HG03025 (cell line): ENCODE results near the gene REM2.
"Not testable (repeated sequence)": the region's sequence is repeated elsewhere in the genome, so short reads cannot be mapped to it uniquely, and the experiment has no call there.

Experiments used
- ATAC-seq: cut with Tn5 transposase; IDR thresholded peaks from one replicate; pipeline ENCODE4 v1.9.1; 2021; ENCODE audit warnings: mild to moderate bottlenecking, moderate library complexity; ENCODE audit not compliant: unreplicated experiment, low FRiP score

REM2 gene

DNA sequence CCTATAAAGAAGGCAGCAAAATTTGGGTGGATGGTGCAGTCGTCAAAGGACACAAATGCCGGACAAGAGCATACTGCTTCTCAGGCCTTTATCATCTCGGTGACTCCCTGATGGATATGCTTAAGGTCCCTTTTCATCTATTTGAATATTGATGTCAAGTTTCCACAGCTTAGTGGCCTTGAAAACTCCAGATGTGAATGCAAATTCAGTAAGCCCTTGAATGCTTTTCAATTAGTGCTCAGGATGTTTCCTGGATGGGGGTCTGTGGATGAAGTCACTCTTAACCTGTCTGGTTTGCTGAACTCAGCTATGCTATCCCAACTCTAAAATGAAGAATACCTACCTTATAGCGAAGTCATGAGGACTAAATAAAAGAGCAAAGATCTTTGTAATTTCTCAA, 10.7 kb downstream of the REM2 start:
- no peak for ATAC-seq

- ATAC-seq, result no peak
Measured at GRCh38 chr14:22895402-22895801, 12.4 kb downstream of the REM2 start.

DNA sequence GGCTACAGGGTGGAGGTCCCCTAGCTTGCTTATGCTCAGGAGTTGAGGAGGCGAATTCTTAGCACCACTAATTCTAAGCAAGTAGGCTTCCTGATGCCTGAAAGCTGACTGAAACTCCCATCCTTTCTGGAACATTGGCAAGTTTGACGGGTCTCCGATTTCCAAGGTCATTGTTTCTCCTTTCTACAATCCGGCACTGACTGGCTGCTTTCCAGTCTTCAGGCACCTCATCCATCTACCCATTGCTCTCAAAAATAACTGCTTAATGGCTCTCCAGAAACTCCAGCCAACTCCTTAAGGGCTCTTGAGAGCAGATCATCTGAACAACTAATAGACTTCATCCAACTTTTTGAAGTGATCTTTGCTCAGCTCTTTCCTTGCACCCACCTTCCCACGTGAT, 13.3 kb downstream of the REM2 start:
- ATAC-seq, result no peak

DNA sequence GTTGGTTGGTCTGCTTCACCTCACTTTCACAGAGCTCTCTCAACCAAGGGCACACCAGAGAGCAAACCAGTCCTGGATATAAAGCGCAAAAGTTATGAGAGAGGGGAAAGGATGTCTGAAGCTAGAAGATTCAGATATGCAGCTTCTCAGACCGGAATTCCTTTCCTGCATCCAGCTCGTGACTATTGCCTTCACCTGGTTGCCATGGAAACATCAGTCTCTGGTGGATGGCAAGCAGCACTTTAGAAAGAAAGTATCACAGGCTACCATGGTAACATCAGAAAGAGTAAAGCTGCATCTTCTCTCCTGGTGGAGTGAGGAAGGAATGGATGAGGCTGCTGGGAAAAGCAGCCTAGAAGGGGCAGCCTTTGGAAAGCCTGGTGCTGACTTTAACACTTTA, 13.7 kb downstream of the REM2 start:
- ATAC-seq, result no peak

DNA sequence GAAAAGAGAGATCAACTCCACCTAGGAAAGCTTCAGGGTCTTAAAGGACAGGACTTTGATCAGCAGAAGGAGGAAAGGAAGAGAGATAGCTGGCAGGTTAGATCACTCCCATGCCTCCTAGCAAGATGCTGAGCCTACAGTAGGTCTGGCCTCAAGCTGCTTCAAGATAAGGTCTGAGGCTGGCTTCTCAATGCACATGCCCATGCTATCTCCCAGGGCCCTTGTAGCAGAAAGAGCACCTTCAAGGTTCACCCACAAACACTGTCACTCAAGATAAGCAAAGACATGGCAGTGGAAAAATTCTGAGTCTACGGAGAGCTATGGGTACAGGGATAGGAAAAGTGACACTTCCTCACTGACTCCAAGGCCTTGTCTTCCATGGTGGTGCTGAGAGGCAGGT, 14.3 kb downstream of the REM2 start:
- no peak for ATAC-seq

DNA sequence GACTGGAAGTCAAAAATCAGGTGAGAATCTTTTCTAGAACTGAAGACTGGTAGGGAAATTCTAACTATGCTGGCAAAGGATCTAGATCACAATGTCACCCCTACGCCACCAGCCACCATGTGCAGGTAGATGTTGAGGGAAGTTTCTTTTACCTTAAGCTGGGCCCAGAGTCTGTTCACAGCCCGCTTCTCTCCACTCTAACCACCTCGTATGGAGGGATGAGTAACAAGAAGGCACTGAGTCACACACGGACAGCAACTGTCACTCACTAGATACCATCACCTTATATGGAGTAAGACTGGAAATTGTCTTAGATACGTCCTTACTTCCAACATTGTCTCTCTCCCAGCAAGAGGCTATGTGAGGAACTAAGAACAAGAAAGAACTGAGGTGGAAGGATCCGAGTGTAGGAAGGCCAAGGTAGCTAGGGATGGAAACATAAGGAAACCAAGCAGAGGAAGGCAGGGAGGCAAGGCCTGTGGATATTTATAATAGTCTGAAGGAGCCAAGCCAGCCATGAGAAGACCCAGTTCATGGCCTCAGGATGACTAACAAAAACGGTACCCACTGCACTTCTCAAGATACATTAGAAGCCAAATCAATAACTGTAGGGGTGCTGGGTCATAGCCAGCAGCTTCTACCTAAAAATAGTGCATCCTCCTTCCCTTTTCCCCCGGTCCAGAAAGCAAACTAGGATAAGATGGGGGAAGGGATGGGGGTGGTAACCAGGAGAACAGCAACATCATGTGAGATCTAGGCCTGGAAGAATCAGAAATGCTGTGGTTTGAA, 15.5 kb downstream of the REM2 start:
- ATAC-seq, result no peak

DNA sequence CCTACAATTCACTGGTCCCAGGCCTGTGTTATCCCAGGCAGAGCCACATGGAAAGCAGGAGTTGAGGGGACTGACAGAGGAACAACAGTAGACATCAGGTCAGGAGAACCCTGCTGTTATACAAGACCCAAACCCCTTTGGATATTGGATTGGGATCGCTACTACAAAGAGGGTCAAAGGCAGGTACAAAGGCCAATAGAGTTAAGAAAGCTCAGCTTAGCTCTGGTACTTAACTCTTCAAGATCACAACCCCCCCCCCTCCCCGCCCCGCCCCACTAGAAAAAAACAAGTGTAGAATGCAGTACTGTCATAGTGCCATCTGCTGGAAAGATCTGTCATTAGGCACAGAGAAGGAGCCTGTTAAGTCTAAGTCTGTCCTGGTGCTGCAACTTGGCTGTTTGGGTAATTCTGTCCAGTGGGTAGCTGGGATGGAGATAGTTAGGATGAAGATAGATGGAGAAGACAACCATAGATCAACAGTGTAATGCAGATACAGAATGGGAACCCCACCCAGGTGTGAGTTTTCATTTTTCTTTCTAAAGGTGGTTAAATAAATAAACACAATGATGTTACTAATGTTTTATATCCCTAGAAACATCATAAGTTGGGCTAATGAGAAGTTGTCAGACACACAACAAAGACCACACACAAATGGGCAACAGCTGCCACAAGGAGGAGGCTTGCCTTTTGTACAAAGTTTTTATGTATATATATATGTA, 17.2 kb downstream of the REM2 start:
- no peak for ATAC-seq

- no peak for ATAC-seq
Measured at GRCh38 chr14:22901799-22902198, 18.8 kb downstream of the REM2 start.

DNA sequence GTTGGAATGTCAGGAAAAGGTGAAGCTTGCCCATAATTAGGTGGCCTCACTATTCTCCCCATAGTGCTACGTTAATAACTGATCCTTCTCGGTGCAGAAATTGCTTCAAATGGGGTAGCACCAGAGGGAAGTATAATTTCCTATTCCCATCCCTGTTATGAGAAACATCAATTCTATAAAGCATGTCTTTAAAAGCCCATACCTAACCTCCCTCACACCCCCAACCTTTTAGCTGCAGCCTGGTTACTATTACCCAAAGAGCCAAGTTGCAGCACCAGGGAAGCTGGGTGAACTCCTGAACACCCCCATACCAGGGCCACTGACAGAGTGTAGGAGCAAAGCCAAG, 20.7 kb downstream of the REM2 start:
- ATAC-seq, result no peak

DNA sequence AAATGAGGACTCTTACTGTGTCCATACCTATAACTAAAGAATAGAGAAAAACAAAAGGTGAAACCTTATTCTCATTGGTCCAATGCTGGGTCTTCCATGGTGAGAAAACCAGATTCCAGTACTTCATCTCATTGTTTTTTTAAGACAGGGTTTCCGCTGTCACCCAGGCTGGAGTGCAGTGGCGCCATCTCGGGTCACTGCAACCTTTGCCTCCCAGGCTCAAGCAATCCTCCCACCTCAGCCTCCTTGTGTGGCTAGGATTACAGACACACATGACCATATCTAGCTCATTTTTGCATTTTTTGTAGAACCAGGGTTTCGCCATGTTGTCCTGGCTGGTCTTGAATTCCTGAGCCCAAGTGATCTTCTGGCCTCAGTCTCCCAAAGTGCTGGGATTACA, 22.6 kb downstream of the REM2 start:
- no peak for ATAC-seq

GRCh38 chr14:22906073-22906472, 23.1 kb downstream of the REM2 start:
- no peak for ATAC-seq

- no peak for ATAC-seq
Measured at GRCh38 chr14:22907429-22907828, 24.4 kb downstream of the REM2 start.

- no peak for ATAC-seq
Measured at GRCh38 chr14:22908601-22909000, 25.6 kb downstream of the REM2 start.

- no peak for ATAC-seq
Measured at GRCh38 chr14:22910916-22911315, 27.9 kb downstream of the REM2 start.

DNA sequence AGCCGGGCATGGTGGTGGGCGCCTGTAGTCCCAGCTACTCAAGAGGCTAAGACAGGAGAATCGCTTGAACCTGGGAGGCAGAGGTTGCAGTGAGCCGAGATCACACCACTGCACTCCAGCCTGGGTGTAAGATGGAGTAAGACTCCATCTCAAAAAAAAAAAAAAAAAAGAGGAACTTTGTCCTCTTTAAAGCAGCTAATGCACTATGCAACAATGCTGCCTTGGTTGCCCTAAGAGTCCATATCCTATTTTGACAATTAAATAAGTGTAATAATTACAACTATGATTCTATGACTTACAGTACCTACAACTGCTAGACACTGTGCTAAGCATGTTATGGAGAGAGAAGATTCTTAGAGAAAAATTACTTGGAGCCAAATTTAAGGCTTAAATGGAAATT, 31.8 kb downstream of the REM2 start:
- not testable (repeated sequence) for ATAC-seq

GRCh38 chr14:22915886-22916521, 33.0 kb downstream of the REM2 start:
- ATAC-seq, result no peak

- peak; percentile 85 for ATAC-seq
Measured at GRCh38 chr14:22918804-22919600, 36.0 kb downstream of the REM2 start, which contains the start of gene RBM23. TSS of gene RBM23 (minus strand) at chr14:22919149.

DNA sequence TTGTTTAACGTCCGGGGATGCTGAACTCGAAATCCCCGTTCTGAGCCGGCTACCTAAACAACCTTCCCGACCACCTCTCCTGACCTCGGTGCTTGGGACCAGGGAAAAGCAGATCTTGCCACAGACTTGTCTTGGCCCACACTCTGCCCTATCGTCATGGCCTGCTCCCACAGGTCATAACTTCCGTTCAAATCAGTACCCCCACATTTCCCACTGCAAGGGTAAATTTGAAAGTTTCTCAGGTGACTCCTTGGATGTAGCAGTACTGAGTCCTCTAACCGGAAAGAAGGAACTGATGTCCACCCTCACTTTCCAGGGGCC, 36.5 kb downstream of the REM2 start:
- peak; percentile 2 for ATAC-seq

DNA sequence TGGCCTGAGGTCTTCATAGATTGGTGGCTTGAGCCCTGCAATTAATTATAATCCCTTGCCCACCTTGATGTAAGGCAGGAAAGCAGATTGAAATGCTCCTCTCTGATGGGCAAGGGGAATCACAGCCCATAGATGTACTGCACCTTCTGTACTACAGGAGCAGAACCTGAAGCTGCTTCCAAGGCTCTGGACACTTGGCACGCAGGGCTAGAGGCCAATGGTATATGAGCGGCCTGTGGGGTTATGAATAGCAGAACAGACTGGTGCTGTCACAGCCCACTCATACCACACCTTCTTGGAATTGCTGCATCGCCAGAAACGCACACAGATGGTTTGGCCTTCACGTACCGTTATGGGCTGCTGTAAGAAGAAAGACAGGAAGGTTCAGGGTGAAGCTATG, 37.7 kb downstream of the REM2 start:
- no peak for ATAC-seq

DNA sequence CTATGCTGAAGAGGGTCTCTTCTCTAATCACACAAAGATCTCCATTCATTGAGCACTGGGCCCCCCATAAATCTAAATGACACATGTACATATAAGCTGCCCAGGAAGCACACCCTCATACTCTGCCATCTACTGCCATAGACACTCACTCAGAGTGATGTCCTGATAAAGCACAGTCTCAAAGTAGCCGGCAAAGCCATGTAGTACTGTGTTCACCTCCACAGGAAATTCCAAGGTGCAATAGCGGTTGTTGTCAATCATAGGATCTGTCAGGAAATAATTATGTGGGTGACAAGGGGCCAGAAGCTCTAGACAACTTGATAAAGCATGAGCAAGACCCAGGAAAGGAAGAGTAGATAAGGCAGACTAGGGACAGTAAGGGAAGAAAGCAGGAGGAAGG, 39.3 kb downstream of the REM2 start:
- no peak for ATAC-seq

DNA sequence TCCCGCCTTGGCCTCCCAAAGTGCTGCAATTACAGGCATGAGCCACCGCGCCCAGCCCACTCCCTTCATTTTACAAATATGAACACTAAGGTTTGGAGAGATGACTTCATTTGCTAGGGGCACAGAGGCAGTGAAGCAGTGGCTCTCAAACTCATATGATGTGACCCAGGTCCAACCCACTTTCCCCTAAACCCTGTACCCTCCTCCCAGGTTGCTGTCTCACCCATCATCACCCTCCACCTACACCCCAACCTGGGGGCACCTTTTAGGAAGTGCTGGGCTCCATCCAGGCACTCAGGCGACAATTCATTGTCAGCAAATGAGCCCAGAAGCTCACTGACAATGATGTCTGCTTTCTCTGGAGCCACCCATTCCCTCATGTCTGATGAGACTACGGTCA, 40.7 kb downstream of the REM2 start:
- no peak for ATAC-seq
